ENCODE data around the gene FOXP2.

FOXP2 gene

DNA sequence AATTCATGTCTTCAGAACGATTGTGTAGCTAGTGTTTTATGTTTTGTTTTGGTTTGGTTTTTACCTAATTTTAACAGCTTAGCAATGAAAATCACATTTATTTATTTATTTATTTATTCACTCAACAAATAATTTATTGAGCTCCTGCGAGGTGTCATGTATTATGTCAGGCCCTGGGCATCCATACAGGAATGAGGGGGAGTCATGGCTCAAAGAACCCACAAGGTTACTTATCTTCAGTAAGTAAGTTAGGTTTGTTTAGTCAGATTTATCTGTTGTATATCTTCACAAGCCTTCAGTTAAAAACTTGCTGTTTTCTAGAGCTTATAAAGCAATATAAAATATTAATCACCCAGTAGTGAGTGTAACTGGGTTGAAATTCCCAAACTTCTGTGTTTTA lies 45.4 kb downstream of the FOXP2 start:
- CTCF ChIA-PET: no interaction called here
- TF ChIP-seq, protein P1, sequence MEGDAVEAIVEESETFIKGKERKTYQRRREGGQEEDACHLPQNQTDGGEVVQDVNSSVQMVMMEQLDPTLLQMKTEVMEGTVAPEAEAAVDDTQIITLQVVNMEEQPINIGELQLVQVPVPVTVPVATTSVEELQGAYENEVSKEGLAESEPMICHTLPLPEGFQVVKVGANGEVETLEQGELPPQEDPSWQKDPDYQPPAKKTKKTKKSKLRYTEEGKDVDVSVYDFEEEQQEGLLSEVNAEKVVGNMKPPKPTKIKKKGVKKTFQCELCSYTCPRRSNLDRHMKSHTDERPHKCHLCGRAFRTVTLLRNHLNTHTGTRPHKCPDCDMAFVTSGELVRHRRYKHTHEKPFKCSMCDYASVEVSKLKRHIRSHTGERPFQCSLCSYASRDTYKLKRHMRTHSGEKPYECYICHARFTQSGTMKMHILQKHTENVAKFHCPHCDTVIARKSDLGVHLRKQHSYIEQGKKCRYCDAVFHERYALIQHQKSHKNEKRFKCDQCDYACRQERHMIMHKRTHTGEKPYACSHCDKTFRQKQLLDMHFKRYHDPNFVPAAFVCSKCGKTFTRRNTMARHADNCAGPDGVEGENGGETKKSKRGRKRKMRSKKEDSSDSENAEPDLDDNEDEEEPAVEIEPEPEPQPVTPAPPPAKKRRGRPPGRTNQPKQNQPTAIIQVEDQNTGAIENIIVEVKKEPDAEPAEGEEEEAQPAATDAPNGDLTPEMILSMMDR (IDR thresholded peaks at IDR 0.05; ENCODE audit: insufficient read depth, low read length, missing control alignments): no peak
- POLR2A ChIA-PET: no interaction called here
- no peak for DNase-seq (ENCODE audit: low read depth, low spot score)
- H3K4me3 ChIP-seq (ENCODE audit: low read depth, low read length): no peak overlapping the region

DNA sequence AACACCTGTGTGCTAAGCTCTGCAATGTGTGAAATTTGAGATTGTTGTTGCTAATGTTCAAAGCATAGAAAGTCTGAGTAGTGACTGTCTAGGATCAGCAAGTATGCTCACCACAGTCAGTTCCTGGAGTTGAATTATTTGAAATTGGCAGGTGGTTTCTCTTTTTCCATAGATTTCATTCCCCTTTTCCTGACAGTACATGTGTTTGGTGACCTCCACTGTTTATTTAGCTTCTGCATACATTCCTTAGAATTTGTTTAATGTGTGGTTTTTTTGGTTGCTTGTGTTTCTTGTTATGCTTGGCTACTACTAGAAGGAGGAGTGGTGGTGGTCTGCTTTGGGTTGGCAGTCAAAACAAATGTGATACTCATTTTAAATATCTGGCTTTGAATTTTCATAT lies 52.3 kb downstream of the FOXP2 start:
- TF ChIP-seq, protein P1 (IDR thresholded peaks at IDR 0.05; ENCODE audit: insufficient read depth, low read length, missing control alignments): no peak
- POLR2A ChIA-PET: no interaction called here
- CTCF ChIA-PET: no interaction called here
- H3K4me3 ChIP-seq (ENCODE audit: low read depth, low read length): no peak overlapping the region
- no peak for DNase-seq (ENCODE audit: low read depth, low spot score)

DNA sequence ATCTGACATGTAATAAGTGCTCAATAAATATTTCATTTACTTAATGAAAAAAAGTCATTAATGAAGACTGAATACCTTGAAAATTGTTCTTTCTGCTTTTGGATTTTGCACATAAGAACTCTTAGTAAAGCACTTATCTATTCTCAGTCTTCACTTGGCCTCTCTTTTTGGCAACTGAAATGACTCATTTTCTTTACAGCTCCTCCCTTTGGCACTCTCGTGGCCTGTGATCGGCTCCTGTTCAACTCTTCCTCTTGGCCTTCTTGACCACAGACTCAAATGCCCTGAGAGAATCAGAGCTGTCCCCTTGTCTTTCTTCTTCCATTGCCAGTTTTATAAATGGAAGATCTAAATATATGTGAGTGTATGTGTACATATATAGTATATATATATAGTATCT lies 54.2 kb downstream of the FOXP2 start:
- ChIA-PET CTCF (no interaction called here), POLR2A (no interaction called here)
- TF ChIP-seq, protein P1 (IDR thresholded peaks at IDR 0.05; ENCODE audit: insufficient read depth, low read length, missing control alignments): no peak

DNA sequence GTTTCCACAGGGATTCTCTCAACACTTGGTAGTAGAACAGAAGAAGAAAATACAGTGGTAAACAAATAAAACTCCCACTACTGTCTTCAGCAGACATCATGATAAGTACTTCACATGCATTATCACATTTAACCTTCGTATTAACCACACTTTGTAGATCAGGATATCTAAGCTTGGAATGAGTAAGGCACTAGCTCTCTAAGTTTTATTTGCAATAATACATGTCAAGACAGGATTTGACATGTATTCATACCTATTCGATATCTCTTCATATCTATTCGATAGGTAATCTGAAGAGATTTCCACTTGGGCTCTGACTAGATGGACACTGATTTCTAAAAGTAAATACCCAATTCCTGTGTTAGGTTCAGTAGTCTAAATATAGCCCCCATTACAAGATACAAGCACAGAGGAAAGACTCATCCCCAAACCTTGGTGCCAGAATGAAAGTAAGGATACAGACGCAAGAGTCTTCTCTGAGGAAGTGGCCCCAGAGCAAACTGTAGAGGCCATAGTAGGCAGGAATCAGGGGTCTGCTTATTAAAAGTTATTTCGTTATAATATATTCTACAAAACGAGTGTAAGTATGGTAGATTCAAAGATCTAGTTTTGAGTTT lies 58.4 kb downstream of the FOXP2 start:
- TF ChIP-seq, protein P1 (IDR thresholded peaks at IDR 0.05; ENCODE audit: insufficient read depth, low read length, missing control alignments): no peak
- no peak overlapping the region for H3K4me3 ChIP-seq (ENCODE audit: low read depth, low read length)
- DNase-seq (ENCODE audit: low read depth, low spot score): no peak
- ChIA-PET POLR2A (no interaction called here), CTCF (no interaction called here)

More for the DNA sequence above, 54.2 kb downstream of the FOXP2 start:
- no peak for DNase-seq (ENCODE audit: low read depth, low spot score)
- H3K4me3 ChIP-seq (ENCODE audit: low read depth, low read length): no peak overlapping the region

DNA sequence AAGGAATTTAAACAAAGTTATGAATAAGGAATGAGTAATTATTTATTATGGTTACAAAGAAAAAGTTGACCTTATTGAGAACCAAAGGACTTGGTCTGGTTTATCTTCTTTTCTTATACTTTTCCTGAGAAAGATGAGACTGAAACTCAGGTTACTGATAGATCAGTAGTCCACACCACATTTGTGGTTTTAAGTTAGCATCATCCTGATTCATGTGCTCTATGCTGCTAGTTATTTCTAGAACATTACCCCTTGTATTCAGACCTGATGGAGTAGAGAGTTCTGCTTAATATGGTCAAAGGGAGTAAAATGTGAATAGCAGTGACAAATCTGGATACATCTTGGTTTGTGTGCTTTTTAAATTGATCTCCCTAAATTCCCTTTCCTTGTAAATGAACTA lies 63.8 kb downstream of the FOXP2 start:
- no peak for DNase-seq (ENCODE audit: low read depth, low spot score)
- TF ChIP-seq, protein P1 (IDR thresholded peaks at IDR 0.05; ENCODE audit: insufficient read depth, low read length, missing control alignments): no peak
- H3K4me3 ChIP-seq (ENCODE audit: low read depth, low read length): no peak overlapping the region
- ChIA-PET POLR2A (no interaction called here), CTCF (no interaction called here)

DNA sequence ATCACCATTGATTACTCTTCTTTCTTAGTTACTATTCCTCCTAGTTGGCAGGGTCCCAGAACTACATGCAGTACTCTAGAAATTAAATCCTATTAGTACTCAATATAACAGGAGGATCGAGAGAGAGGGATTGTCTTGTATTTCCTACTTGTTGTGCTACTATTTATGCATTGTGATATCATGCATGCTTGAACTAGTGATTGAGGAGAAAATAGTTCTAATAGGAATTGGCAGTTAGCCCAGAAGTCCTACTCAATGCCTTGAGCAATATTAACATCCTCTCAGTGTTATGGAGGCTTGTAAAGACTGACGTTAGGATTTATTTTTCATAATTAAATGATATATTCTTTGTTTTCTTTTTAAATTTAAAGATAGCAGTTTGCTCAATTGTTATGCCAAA lies 67.4 kb downstream of the FOXP2 start:
- H3K4me3 ChIP-seq (ENCODE audit: low read depth, low read length): no peak overlapping the region
- DNase-seq (ENCODE audit: low read depth, low spot score): no peak
- ChIA-PET CTCF (no interaction called here), POLR2A (no interaction called here)
- TF ChIP-seq, protein P1 (IDR thresholded peaks at IDR 0.05; ENCODE audit: insufficient read depth, low read length, missing control alignments): no peak

Data from AG04449 (cell line).